ENCODE results near the gene KDM1A. TPM values are rescaled to one million over a fixed set of nuclear protein-coding genes. Genes with fewer than 3 reads are reported as not detected.

The KDM1A gene
- total and polyA plus RNA-seq, 9 of the 15 experiments (the other 6 are each of a cell fraction or from before 2014, with no cell fraction given), result 59.2 to 181 (median 168) TPM

DNA sequence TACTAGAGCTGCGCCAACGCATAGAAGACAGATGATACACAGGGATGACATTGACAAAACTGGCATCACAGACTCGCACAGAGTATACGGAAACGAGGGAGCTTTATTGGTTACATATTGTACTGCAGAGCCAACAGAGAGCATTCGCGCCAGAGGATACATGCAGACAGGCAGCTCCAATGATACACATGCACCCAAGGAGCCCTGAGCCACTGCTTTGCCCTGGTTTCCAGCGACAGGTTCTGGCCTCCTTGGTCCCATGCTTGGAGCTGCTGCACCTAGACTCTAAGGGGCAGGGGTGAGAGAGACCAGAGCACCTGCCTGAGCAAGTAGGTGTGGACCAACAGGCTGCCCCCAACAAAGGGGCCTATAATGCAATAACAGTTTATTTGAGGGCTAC lies 65.6 kb downstream of the KDM1A start (continued):
- TF ChIP-seq, protein P1, sequence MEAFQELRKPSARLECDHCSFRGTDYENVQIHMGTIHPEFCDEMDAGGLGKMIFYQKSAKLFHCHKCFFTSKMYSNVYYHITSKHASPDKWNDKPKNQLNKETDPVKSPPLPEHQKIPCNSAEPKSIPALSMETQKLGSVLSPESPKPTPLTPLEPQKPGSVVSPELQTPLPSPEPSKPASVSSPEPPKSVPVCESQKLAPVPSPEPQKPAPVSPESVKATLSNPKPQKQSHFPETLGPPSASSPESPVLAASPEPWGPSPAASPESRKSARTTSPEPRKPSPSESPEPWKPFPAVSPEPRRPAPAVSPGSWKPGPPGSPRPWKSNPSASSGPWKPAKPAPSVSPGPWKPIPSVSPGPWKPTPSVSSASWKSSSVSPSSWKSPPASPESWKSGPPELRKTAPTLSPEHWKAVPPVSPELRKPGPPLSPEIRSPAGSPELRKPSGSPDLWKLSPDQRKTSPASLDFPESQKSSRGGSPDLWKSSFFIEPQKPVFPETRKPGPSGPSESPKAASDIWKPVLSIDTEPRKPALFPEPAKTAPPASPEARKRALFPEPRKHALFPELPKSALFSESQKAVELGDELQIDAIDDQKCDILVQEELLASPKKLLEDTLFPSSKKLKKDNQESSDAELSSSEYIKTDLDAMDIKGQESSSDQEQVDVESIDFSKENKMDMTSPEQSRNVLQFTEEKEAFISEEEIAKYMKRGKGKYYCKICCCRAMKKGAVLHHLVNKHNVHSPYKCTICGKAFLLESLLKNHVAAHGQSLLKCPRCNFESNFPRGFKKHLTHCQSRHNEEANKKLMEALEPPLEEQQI (IDR thresholded peaks at IDR 0.05), result no peak
- peak; percentile 28 for TF ChIP-seq POLR2A (conservative IDR thresholded peaks at IDR 0.05)
- TF ChIP-seq, protein P2, sequence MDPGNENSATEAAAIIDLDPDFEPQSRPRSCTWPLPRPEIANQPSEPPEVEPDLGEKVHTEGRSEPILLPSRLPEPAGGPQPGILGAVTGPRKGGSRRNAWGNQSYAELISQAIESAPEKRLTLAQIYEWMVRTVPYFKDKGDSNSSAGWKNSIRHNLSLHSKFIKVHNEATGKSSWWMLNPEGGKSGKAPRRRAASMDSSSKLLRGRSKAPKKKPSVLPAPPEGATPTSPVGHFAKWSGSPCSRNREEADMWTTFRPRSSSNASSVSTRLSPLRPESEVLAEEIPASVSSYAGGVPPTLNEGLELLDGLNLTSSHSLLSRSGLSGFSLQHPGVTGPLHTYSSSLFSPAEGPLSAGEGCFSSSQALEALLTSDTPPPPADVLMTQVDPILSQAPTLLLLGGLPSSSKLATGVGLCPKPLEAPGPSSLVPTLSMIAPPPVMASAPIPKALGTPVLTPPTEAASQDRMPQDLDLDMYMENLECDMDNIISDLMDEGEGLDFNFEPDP (CRISPR knock-in tag; IDR thresholded peaks at IDR 0.05), result no peak
- TF ChIP-seq, protein P3, sequence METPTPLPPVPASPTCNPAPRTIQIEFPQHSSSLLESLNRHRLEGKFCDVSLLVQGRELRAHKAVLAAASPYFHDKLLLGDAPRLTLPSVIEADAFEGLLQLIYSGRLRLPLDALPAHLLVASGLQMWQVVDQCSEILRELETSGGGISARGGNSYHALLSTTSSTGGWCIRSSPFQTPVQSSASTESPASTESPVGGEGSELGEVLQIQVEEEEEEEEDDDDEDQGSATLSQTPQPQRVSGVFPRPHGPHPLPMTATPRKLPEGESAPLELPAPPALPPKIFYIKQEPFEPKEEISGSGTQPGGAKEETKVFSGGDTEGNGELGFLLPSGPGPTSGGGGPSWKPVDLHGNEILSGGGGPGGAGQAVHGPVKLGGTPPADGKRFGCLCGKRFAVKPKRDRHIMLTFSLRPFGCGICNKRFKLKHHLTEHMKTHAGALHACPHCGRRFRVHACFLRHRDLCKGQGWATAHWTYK (CRISPR knock-in tag; IDR thresholded peaks at IDR 0.05), result no peak
- TF ChIP-seq, protein P4, sequence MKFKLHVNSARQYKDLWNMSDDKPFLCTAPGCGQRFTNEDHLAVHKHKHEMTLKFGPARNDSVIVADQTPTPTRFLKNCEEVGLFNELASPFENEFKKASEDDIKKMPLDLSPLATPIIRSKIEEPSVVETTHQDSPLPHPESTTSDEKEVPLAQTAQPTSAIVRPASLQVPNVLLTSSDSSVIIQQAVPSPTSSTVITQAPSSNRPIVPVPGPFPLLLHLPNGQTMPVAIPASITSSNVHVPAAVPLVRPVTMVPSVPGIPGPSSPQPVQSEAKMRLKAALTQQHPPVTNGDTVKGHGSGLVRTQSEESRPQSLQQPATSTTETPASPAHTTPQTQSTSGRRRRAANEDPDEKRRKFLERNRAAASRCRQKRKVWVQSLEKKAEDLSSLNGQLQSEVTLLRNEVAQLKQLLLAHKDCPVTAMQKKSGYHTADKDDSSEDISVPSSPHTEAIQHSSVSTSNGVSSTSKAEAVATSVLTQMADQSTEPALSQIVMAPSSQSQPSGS (CRISPR knock-in tag; IDR thresholded peaks at IDR 0.05), result no peak
- TF ChIP-seq RBM22 (IDR thresholded peaks at IDR 0.05; ENCODE audit: low read depth, low read length, poor library complexity, severe bottlenecking), result peak; percentile 9
- TF ChIP-seq, protein P5, sequence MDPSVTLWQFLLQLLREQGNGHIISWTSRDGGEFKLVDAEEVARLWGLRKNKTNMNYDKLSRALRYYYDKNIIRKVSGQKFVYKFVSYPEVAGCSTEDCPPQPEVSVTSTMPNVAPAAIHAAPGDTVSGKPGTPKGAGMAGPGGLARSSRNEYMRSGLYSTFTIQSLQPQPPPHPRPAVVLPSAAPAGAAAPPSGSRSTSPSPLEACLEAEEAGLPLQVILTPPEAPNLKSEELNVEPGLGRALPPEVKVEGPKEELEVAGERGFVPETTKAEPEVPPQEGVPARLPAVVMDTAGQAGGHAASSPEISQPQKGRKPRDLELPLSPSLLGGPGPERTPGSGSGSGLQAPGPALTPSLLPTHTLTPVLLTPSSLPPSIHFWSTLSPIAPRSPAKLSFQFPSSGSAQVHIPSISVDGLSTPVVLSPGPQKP (CRISPR knock-in tag; IDR thresholded peaks at IDR 0.05), result no peak
- TF ChIP-seq BACH1 (tag; IDR thresholded peaks at IDR 0.05), result no peak
- TF ChIP-seq, protein P6, sequence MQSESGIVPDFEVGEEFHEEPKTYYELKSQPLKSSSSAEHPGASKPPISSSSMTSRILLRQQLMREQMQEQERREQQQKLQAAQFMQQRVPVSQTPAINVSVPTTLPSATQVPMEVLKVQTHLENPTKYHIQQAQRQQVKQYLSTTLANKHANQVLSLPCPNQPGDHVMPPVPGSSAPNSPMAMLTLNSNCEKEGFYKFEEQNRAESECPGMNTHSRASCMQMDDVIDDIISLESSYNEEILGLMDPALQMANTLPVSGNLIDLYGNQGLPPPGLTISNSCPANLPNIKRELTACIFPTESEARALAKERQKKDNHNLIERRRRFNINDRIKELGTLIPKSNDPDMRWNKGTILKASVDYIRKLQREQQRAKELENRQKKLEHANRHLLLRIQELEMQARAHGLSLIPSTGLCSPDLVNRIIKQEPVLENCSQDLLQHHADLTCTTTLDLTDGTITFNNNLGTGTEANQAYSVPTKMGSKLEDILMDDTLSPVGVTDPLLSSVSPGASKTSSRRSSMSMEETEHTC (IDR thresholded peaks at IDR 0.05), result no peak
- no peak for TF ChIP-seq HNRNPK (IDR thresholded peaks at IDR 0.05; ENCODE audit: low read depth, low read length, poor library complexity, severe bottlenecking)
- no peak for TF ChIP-seq TBP (optimal IDR thresholded peaks at IDR 0.05; ENCODE audit: low read depth, low read length)
- no peak for TF ChIP-seq LEF1 (IDR thresholded peaks at IDR 0.05)
- no peak for TF ChIP-seq TCFL5 (CRISPR knock-in tag; conservative IDR thresholded peaks at IDR 0.05)

Measured in K562 (cell line).